Body of pancreas (tissue), 4 donors: ENCODE data around the gene BEAN1.

Experiments
- CTCF ChIP-seq, 7 experiments: fragments of 450-650 bp in 4 of 7; fragments of 200-600 bp in 3 of 7; sonication (generic) in 3 of 7; IDR thresholded peaks; one replicate each; pipeline ENCODE4 v1.5.1; 2016 to 2019; ENCODE audit warnings: antibody characterized with exemption in 7 of 7
- POLR2A ChIP-seq, 3 donors: fragments of 450-650 bp; IDR thresholded peaks; one replicate each; pipeline ENCODE4 v1.6.1; 2016; ENCODE audit warnings: antibody characterized with exemption in 3 of 3, mild to moderate bottlenecking in 2 of 3

- TF ChIP-seq POLR2A (IDR thresholded peaks at IDR 0.05) (no peak), CTCF (IDR thresholded peaks at IDR 0.05) (no peak)
Observed at GRCh38 chr16:66420396-66420795, 6.7 kb upstream of the BEAN1 start.
